Suppressor macrophage treated with lipopolysaccharide for 4 hours (primary cell): Measurements from ENCODE around the gene CFAP299.
A peak's percentile ranks its signal among the peaks of the same experiment; 100 is the strongest.
"Not testable (repeated sequence)": the region's sequence is repeated elsewhere in the genome, so short reads cannot be mapped to it uniquely, and the experiment has no call there.

ENCODE experiments used
- DNase-seq: peaks from one replicate; pipeline ENCODE4 v3.0.0-alpha.2; 2020

The CFAP299 gene

DNA sequence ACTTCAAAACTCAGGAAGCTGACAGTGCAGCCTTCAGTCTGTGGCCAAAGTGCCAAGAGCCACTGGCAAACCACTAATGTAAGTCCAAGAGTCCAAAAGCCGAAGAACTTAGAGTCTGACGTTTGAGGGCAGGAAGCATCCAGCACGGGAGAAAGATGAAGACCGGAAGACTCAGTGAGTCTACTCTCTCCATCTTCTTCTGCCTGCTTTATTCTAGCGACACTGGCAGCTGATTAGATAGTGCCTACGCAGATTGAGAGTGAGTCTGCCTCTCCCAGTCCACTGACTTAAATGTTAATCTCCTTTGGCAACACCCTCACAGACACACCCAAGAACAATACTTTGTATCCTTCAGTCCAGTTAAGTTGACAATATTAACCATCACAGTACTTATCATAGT is 414.0 kb downstream of the CFAP299 start:
- not testable (repeated sequence) for DNase-seq

DNA sequence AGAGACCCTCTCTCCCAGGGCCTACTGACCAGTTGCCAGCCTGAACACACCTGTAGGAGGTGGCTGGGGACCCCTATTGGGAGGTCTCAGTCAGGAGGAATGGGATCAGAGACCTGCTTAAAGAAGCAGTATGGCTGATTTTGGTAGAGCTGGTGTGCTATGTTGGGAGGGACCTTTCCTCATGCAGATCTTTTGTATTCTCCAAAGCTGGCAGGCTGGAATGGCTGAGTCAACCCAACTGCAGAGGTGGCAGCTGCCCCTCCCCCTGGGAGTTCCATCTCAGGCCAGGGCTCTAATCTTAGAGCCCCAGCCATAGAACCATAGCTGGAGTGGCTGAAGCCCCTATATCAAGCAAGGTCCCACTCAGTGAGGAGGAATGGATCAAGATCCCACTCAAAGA is 415.7 kb downstream of the CFAP299 start:
- no peak for DNase-seq

DNA sequence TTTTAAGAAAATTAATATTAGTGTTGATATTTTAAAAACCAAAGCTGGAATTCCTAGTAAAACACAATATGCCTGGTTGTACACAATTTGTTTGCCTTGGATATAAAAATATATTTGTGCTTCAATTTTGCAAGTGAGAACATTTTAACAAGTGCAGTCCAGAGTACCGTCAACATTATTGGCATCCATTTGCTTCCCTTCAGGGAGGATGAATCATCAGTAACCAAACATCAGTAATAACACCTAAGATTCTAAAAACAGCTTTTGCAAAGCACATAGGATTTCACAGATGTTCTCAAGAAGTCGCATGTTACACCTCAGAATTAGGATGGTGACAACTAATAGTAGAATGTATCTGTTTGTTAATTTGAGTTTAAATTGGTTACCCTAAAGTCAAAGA is 432.4 kb downstream of the CFAP299 start:
- no peak for DNase-seq

DNA sequence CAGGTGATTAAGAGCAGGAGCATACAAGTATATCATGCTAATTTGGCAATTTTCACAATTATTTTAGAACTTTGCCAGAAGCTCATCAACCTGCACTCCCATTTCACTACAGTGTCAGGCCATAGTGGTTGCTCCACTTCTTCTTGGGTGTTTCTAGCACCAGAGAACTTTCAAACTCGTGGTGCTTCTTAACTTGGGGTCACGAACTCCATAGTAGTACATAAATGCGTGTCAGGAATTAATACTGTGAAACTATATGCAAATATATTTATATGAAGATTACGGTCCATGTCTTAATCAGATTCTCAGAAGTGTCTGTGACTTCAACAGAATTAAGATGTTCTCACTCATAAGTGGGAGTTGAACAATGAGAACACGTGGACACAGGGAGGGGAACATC is 440.6 kb downstream of the CFAP299 start:
- no peak for DNase-seq

DNA sequence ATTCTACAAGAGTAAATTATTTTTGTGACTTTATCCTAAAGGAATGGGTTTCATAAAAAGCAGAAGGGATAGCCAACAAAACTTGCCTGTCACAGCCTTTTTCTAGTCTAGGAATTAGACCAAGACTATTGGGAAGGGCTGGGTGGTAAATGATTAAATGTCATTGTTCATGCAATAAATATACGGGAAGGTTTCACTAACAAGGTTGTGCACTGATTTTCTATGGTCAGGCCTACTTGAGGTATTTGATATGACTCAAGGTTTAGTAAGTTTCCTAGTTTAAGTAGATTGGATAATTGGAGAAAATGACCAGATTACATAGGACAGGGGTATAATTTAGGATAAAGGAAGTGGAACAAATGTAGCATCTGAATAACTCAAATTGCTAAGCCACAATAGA is 445.9 kb downstream of the CFAP299 start:
- no peak for DNase-seq

DNA sequence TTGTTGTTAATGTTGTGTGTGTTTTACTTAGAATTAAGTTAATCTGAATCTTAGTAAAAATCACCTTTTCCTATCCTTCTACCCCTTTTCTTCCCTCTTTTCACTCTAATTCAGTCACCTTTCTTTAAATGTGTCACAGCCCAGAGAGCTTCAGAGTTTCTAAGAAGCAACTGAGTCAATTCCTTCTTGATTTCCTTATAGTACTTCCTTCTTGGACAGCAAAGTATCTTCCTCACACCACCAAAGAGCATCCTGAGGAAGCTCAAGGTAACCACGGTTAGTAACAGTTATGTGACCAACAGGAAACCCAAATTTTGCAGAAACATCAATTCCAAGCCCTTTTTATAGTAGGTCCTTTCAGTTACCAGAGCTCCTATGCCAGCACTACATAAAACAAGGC is 451.8 kb downstream of the CFAP299 start:
- DNase-seq = no peak

DNA sequence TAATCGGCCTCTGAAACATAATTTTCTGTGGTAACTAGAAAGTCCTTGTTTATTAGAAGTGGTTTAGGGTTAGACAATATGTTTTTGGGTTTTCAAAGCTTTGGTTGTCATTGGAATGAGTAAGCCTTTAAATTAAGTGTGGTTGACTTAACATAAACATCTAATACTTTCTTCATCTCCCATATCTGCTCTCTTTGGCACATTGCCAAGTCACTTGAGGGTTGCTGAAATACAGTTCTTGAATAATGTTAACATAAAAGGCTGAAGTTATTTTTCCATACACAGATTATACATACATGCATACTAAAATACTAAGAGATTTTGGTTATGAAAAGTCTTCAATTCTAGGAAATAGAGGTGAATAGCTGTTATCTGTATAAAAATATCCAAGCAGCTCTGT is 453.3 kb downstream of the CFAP299 start:
- peak; percentile 6 for DNase-seq

DNA sequence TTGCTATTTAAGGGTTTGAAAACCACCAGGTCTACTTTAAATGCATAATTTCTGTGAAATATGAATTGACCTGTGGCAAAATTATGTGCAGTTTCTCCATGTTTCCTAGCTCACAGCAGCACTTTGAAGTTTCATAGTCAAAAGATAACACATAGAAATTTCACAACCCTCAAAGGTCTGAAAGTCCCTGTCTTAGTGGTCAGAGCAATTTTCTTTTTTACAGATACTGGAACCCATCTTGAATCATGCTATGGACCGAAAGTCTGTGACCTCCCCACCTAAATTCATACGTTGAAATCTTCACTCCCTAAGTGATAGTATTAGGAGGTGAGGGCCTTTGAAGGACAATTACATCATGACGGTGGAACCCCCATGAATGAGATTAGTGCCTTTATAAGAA is 454.6 kb downstream of the CFAP299 start:
- no peak for DNase-seq

DNA sequence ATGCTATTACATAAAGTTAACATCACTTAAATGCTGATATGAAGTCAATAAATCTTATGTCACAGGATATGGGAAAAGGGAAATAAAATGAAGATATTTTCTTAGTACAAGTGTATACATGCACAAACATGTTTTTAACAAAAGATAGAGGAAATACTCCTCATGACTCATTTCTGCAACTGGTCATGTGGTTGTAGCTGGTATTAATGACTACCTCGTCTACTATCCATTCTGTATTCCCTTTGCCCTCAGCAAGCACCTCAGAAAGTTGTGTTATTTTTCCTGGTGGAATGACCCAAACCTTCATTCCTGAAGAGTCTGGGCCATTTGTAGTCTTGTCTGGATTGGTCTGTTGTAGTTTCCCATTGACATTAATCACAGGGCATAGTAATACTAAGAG is 458.1 kb downstream of the CFAP299 start:
- DNase-seq = not testable (repeated sequence)

DNA sequence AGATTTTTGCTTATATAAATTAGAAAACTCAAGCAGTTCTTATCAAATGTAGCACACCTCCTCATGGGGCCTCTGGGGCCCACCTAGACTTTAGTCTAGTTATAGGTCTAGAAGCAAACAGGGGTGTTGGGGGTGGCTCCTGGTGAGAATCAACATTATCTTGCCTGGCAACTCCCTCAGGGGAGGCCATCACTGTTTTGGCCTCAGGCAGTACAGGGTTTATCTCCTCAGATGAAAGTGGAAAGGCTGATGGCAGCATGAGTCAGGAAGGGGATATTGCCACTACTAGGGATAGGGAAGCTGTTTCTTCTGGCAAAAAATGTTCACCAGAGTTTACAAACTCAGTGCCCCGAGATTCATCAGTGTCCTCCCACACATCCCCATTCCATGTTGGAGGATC is 462.6 kb downstream of the CFAP299 start:
- DNase-seq = no peak

DNA sequence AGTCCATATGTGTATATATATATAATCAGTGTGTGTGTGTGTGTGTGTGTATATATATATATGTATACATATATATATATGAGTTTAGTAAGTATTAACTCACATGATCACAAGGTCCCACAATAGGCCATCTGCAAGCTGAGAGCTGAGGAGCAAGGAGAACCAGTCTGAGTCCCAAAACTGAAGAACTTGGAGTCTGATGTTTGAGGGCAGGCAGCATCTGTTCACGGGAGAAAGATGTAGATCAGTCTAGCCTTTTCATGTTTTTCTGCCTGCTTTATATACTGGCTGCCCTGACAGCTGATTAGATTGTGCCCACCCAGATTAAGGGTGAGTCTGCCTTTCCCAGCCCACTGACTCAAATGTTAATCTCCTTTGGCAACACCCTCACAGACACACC is 465.2 kb downstream of the CFAP299 start:
- not testable (repeated sequence) for DNase-seq

DNA sequence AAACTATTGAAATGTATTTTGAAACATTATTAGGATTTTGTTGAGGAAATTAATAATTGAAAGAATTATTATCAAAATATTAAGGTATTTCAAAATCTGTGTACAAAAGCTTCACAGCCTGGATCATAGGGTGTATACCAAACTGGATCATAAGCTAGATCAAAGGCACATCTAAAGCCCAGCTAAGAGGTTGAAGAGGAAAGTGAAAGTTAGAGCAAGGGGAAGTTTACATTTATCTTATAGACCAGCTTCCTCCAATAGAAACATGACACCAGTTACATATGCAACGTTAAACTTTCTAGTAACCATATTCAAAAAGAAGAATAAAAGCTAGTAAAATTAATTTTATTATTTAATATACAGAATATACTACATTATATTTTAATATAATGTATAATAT is 467.8 kb downstream of the CFAP299 start:
- DNase-seq = no peak

DNA sequence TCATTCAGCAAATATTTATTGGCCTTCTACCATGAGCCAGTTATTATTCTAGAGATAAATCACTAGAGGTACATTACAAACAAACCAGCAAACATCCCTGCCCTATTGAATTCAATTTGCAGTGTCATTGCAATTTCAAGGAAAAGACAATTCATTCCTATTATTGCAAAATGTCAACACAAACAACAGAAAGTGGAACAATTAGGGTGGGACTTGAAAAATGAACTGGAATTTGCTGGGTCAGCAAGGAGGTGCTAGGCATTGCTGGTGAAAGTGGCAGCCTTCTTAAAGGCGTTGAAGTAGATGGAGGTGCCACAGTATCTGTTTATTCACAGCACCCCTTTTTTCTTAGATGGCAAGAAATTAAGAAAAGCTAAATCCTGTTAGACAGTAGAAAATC is 470.9 kb downstream of the CFAP299 start:
- no peak for DNase-seq

DNA sequence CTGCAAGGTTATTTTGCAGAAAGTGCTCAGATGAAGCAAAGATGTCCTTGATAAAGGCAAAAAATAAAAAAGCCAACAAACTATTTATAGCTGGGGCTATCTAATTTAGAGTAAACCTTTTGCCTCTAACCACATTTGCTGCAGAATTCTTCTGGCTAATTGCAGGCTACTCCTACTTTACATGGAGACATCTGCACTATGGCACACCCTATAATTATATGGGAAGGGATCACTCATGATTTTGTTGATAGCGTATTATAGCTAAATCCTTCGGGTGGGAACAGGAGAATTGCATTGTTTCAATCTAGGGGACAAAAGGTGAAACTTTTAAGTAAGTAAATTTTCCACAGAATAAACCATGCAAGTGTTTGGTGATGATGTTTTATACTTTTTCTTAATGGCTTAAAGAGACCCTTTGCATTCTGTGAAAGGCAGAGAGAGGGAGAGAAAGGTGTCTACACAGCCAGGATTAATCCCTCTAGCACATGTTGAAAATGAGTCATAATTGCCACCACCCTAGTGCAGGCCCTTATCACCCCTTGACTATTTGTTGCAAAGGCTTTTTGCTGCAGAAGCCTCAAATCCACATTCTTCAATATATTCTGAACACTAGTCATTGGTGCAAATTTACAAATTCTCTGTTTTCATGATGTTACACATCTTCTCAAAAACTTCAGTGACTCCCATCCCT is 473.7 kb downstream of the CFAP299 start:
- DNase-seq = no peak

DNA sequence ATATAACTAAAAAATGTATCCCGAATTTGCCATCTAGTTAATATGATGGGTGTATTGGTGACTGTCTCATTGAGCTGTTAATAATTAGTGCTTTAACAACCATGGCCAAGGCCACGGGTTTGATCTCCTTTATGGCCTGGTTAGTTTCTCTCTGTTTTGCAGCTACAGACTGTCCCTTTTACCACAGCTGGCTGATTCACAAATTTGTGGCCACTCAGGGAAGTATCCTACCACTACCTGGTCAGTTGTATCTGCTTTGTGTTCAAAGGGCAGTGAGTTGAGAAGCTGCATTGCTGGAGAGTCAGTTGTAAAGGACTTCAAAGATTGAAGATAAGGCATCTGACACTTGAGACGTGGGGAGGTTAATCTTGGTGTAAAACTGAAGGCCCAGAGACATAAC is 475.9 kb downstream of the CFAP299 start:
- DNase-seq = no peak

DNA sequence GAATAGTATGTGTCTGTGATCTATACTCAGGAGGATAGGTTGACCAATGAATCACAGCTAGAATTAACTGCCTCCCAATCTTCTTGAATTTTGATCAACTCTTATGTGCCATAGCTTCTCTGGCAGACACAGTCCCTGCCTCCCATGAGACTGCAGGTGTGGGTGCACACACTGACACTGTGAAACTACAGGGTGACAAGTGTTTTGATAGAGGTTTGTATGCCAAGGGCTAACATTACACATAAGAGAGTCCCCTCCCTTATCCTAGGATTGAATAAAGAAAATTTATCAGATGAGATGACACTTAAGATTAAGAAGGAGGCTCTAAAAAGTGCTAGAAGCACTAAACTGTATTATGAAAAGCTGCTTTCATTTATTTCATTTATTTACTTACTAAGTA is 476.6 kb downstream of the CFAP299 start:
- no peak for DNase-seq

DNA sequence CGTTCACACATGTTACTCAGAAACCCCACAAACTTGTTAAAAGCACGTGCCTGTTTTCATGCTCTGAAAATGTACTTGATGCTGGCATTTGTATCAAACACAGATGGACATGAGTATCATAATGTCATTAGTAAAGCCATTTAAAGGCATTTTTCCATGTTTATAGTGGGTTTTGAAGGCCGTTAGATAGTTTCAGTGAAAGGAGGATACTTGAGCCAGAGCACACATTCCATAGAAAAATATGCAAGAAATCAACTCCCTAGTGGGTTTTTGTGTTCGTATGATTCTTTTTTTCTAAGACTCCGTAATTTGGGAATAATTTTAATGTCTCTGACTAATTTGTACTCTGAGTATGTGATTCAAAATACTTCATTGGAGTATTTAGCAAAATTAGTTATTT is 478.7 kb downstream of the CFAP299 start:
- DNase-seq = no peak

DNA sequence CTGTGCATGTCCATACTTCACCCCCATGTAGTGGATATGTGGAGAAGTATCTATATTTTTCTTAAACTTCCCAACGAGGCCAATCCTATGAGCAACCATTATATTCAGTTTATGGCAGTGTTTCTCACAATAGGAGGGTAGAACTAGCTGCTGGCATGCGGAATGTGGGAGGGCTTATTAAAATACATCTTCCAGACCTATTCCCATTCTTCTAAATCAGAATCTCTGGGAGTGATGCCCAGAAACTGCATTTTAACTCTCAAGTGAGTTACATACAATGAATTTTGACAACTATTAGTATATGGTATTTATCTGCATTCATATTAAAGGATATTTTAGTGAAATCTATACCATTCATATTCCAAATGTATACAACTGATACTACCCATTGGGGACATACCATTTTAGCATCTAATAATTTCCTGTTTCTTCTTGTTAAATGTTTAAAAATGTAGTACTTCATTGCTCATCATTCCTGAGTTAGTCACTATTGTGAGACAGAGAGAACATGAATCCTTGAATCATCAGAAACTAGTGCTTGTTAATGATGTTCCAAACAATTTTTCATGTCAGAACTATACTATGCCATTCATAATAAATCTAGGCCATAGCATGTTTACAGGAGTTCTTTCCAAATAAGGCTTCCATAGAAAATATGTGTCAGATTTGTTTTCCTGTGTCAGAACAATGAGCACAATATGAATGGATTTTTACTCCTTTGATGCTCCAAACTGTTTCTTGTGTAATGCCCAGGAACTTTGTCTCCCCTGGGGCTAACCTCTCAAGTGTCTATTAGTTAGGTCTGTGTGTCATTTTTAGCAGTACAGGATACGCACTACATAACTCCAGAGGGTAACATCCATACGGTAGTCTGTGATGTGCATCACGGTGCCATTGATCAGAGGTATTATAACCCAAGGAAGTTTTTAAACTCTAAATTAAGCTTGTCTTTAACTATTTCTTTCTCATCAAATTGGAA is 496.1 kb downstream of the CFAP299 start:
- DNase-seq = no peak

DNA sequence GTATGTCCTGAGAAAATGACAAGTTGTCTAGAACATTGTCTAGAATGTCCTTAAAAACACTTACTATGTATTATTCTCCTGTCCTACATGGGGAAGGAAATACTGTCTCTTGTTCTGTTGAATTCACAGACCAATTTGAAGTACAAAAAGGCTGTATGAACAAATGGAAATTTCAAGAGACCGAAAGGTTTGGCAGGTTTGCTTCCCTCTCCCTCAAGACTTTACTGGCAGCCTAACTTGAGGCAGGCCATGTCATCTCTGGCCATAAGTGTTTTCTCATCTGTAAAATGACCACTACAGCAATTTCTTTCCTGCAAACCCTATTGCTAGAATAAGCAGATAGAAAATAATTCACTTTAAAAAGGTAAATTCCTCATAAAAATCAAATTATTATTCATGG is 503.8 kb downstream of the CFAP299 start:
- no peak for DNase-seq

DNA sequence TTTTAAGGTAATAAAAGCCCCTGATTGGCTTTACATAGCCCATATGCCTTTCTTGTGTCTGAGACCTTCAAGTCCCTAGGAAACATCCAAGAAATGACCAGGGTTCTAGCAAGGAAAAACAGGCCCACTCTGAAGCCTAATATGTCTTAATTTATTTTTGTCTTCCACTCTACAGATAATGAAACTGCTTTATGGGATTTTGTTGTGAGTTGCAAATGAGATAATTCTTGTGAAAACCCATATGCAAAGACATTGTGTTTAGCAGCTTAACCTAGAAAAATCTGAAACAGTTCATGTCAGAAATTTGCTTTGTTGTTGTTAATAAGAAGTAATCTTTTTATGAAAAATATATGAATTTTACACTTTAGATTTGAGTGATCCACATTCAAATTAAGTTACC is 504.3 kb downstream of the CFAP299 start:
- DNase-seq = no peak

DNA sequence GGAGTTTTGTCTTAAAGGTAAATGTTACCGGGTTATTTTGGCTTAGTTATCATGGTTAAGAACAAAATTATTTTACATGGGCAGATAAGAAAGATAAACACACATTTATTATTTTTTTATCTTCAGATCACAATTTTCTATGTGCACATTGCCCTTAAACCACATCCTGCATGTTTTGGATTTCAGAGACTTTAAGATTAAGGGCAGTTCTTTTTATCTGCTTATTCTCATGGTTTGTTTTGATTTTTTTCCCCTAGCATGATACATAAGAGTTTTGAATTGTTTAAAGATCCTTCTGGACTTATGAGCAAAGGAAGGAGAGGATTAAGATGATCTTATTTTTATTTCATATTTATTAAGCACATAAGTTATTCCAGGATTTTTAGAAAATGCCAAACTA is 504.9 kb downstream of the CFAP299 start:
- DNase-seq = no peak

DNA sequence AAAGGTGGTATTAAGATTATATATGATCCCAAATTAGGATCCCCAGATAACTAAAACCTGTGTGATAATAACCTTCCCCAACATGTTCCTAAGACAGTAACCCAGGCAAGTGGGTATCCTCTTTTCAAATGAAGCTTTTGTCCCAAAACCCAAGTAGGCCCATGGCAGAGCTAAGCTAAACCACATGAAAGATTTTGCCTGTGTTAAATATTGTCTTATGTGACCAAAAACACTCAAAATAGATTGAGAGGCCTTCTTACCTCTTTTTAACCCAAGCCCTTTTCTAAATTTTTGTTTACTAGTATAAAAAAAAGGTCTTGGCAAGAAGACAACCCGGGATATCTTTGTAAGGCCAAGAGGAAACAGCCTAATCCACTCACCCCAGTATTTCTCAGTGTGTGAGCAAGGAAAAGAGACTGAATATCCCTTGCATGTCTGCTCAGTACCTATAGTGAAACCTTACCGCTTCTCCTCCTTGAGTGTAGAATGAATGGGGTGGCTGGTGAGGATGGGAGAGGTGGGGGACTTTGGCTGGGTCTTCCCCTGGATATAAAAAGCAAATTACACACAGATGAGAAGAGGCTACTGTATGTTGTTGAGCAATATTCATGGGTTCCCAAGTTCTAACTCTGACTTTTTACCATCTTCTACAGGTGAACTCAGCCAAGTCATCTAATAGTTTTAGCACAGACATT is 506.2 kb downstream of the CFAP299 start:
- DNase-seq = no peak

DNA sequence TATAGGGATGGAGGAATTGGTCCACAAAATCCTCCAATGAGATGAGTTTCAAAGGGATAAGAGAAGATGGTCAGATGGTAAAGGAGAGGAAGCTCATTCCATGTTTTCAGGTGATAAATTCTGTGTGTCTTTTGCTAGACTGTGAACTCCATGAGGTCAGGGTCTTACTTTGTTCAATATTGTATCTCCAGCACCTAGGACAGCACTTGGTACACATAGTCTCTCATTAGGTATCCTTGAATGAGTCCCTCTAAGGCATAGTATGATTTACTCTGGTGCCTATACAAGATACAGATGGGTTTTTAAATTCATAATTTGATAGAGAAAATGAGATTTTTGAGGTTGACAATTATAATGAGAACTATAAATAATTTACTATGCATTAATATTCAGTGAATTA is 510.7 kb downstream of the CFAP299 start:
- no peak for DNase-seq

DNA sequence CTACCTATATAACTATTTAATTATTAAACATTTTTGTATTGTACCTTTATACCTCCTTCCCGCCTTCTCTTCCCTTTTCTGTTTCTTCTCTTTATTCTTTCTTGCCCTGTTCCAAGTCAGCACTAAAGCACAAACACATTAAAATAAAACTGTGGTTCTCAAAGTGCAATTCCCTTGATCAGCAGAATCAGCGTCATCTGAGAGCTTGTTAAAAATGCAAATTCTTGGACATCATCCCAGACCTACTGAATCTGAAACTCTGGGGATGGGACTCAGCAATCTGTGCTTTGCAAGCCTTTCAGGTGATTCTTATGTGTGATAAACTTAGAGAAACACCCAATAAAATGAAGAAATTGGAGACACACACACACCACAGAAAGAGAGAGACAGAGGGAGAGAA is 516.5 kb downstream of the CFAP299 start:
- no peak for DNase-seq
